Measurements from ENCODE around the gene NR2F1-AS1. TPM values are rescaled to one million over a fixed set of nuclear protein-coding genes. Genes with fewer than 3 reads are reported as not detected.

Gene NR2F1-AS1
- total and polyA plus RNA-seq, 2 experiments from 2014 or later, result 8.3 to 36.0 TPM

- WGBS, 2 experiments (ENCODE audit: low coverage in 1 of 2, low lambda C conversion rate in 2 of 2, missing lambda C conversion rate in 2 of 2), result 17 to 18% methylated on average over 6 of the region's 6 CpGs
- Histone ChIP-seq H3K4me3 (no peak overlapping the region), H3K79me2 (ENCODE audit: insufficient read depth) (no peaks in the 10 kb centered on the region), H3K36me3 (ENCODE audit: low read depth) (no peaks in the 10 kb centered on the region), H3K9ac (no peak overlapping the region), H3K27ac (no peak overlapping the region), H2AFZ (no peak overlapping the region), H3F3A (ENCODE audit: insufficient read depth) (peaks cover 7% of the 10 kb centered on the region), H3K9me3 (ENCODE audit: low read depth) (no peaks in the 10 kb centered on the region), H3K9me2 (ENCODE audit: insufficient read depth) (no peaks in the 10 kb centered on the region), H3K4me1 (ENCODE audit: insufficient read depth) (0 out of 2 replicates have a peak, but pooled peaks cover 10% of the 10 kb centered on the region), H3K27me3 (replicated peaks; ENCODE audit: insufficient read depth) (no peaks in the 10 kb centered on the region), H3K4me2 (ENCODE audit: unreplicated experiment) (no peak overlapping the region), H4K20me1 (ENCODE audit: insufficient read depth) (no peaks in the 10 kb centered on the region)
- TF ChIP-seq EZH2phosphoT487 (IDR thresholded peaks at IDR 0.05; ENCODE audit: insufficient read depth, low read depth), result no peak
- no peak for TF ChIP-seq EZH2 (IDR thresholded peaks at IDR 0.05; ENCODE audit: insufficient read depth, poor library complexity, severe bottlenecking)
- peak; percentile 62 for DNase-seq
- in situ Hi-C loops (cut with MboI), result no loop called here
Observed at GRCh38 chr5:93425096-93425495, 155.9 kb downstream of the NR2F1-AS1 start.

- Histone ChIP-seq H3K27me3 (replicated peaks; ENCODE audit: insufficient read depth) (no peaks in the 10 kb centered on the region), H3K27ac (no peak overlapping the region), H2AFZ (no peak overlapping the region), H3K9me2 (ENCODE audit: insufficient read depth) (no peaks in the 10 kb centered on the region), H4K20me1 (ENCODE audit: insufficient read depth) (no peaks in the 10 kb centered on the region), H3K9me3 (ENCODE audit: low read depth) (no peaks in the 10 kb centered on the region), H3K4me2 (ENCODE audit: unreplicated experiment) (no peak overlapping the region), H3K4me3 (no peak overlapping the region), H3K79me2 (ENCODE audit: insufficient read depth) (no peaks in the 10 kb centered on the region), H3K36me3 (ENCODE audit: low read depth) (no peaks in the 10 kb centered on the region), H3F3A (ENCODE audit: insufficient read depth) (no peaks in the 10 kb centered on the region), H3K4me1 (ENCODE audit: insufficient read depth) (no peaks in the 10 kb centered on the region), H3K9ac (no peak overlapping the region)
- WGBS, 2 experiments (ENCODE audit: low coverage in 1 of 2, low lambda C conversion rate in 2 of 2, missing lambda C conversion rate in 2 of 2), result 92% methylated on average over 3 of the region's 3 CpGs
- in situ Hi-C loops (cut with MboI), result no loop called here
- DNase-seq, result no peak
- TF ChIP-seq EZH2phosphoT487 (IDR thresholded peaks at IDR 0.05; ENCODE audit: insufficient read depth, low read depth) (no peak), EZH2 (IDR thresholded peaks at IDR 0.05; ENCODE audit: insufficient read depth, poor library complexity, severe bottlenecking) (no peak)
Observed at GRCh38 chr5:93423300-93423699, 157.7 kb downstream of the NR2F1-AS1 start.

GRCh38 chr5:93422652-93423280, 158.3 kb downstream of the NR2F1-AS1 start:
- no peak for TF ChIP-seq EZH2phosphoT487 (IDR thresholded peaks at IDR 0.05; ENCODE audit: insufficient read depth, low read depth)
- TF ChIP-seq EZH2 (IDR thresholded peaks at IDR 0.05; ENCODE audit: insufficient read depth, poor library complexity, severe bottlenecking), result no peak
- Histone ChIP-seq H3K9ac (no peak overlapping the region), H3K27me3 (replicated peaks; ENCODE audit: insufficient read depth) (no peaks in the 10 kb centered on the region), H4K20me1 (ENCODE audit: insufficient read depth) (no peaks in the 10 kb centered on the region), H3K4me1 (ENCODE audit: insufficient read depth) (no peaks in the 10 kb centered on the region), H3K4me3 (no peak overlapping the region), H3K36me3 (ENCODE audit: low read depth) (no peaks in the 10 kb centered on the region), H2AFZ (no peak overlapping the region), H3K4me2 (ENCODE audit: unreplicated experiment) (no peak overlapping the region), H3K9me2 (ENCODE audit: insufficient read depth) (no peaks in the 10 kb centered on the region), H3K79me2 (ENCODE audit: insufficient read depth) (no peaks in the 10 kb centered on the region), H3F3A (ENCODE audit: insufficient read depth) (no peaks in the 10 kb centered on the region), H3K9me3 (ENCODE audit: low read depth) (no peaks in the 10 kb centered on the region), H3K27ac (no peak overlapping the region)
- WGBS, 2 experiments (ENCODE audit: low coverage in 1 of 2, low lambda C conversion rate in 2 of 2, missing lambda C conversion rate in 2 of 2), result 90 to 92% methylated on average over 5 of the region's 5 CpGs
- in situ Hi-C loops (cut with MboI), result no loop called here
- no peak for DNase-seq

- no peak overlapping the region for H3K9ac ChIP-seq
- in situ Hi-C loops (cut with MboI), result no loop called here
- H3K4me3 ChIP-seq, result no peak overlapping the region
- no peak for DNase-seq
- H3K4me1 ChIP-seq (ENCODE audit: insufficient read depth), result no peaks in the 10 kb centered on the region
- TF ChIP-seq EZH2 (IDR thresholded peaks at IDR 0.05; ENCODE audit: insufficient read depth, poor library complexity, severe bottlenecking), result no peak
- TF ChIP-seq EZH2phosphoT487 (IDR thresholded peaks at IDR 0.05; ENCODE audit: insufficient read depth, low read depth), result no peak
- H2AFZ ChIP-seq, result no peak overlapping the region
- 83 to 87% methylated on average over 9 of the region's 9 CpGs for WGBS, 2 experiments (ENCODE audit: low coverage in 1 of 2, low lambda C conversion rate in 2 of 2, missing lambda C conversion rate in 2 of 2)
- H3K36me3 ChIP-seq (ENCODE audit: low read depth), result no peaks in the 10 kb centered on the region
- no peaks in the 10 kb centered on the region for H3K9me3 ChIP-seq (ENCODE audit: low read depth)
- no peaks in the 10 kb centered on the region for H3K9me2 ChIP-seq (ENCODE audit: insufficient read depth)
- no peak overlapping the region for H3K27ac ChIP-seq
- H3K27me3 ChIP-seq (replicated peaks; ENCODE audit: insufficient read depth), result no peaks in the 10 kb centered on the region
- no peaks in the 10 kb centered on the region for H4K20me1 ChIP-seq (ENCODE audit: insufficient read depth)
- H3K79me2 ChIP-seq (ENCODE audit: insufficient read depth), result no peaks in the 10 kb centered on the region
- no peaks in the 10 kb centered on the region for H3F3A ChIP-seq (ENCODE audit: insufficient read depth)
- no peak overlapping the region for H3K4me2 ChIP-seq (ENCODE audit: unreplicated experiment)
Observed at GRCh38 chr5:93421987-93422401, 159.0 kb downstream of the NR2F1-AS1 start.
